Thyroid gland (tissue), 4 donors: Measurements from ENCODE around the gene DARS2. TPM values are rescaled to one million over a fixed set of nuclear protein-coding genes. Genes with fewer than 3 reads are reported as not detected.

Experiments
- DNase-seq, 2 donors: peaks; one replicate each; pipeline ENCODE4 v3.0.0-alpha.2; 2019
- H3K27ac ChIP-seq, 3 donors: fragments of 200-600 bp; sonication (generic); 1 replicate in 2 of 3; 2 replicates in 1 of 3; pipeline ENCODE4 v1.5.1; 2016 to 2019; ENCODE audit warnings: mild to moderate bottlenecking in 1 of 3, moderate library complexity in 1 of 3
- H3K27me3 ChIP-seq: fragments of 200-600 bp; sonication (generic); one replicate; pipeline ENCODE4 v1.5.1; 2019
- H3K36me3 ChIP-seq, 2 donors: fragments of 200-600 bp; sonication (generic); one replicate each; pipeline ENCODE4 v1.5.1; 2016 to 2019
- H3K4me1 ChIP-seq, 2 donors: fragments of 200-600 bp; sonication (generic); one replicate each; pipeline ENCODE4 v1.5.1; 2017 to 2019
- H3K4me3 ChIP-seq, 3 donors: fragments of 200-600 bp; sonication (generic); replicated peaks in 1 of 3; 1 replicate in 2 of 3; 2 replicates in 1 of 3; pipeline ENCODE4 v1.5.1; 2016; ENCODE audit warnings: mild to moderate bottlenecking in 1 of 3
- H3K9me3 ChIP-seq: fragments of 200-600 bp; sonication (generic); one replicate; pipeline ENCODE4 v1.5.1; 2017
- POLR2A ChIP-seq, 2 donors: fragments of 450-650 bp; IDR thresholded peaks; one replicate each; pipeline ENCODE4 v1.6.1; 2017; ENCODE audit warnings: antibody characterized with exemption in 2 of 2, mild to moderate bottlenecking in 2 of 2, moderate library complexity in 1 of 2
- WGBS, 2 donors: methylation state at CpG; one replicate each; pipeline ENCODE4 v1.1.5; 2017; 5-methylcytosine and 5-hydroxymethylcytosine counted together
- intact Hi-C: fragments of 100-400 bp; cut with DNase I; formaldehyde crosslinking; loops from one replicate; pipeline ENCODE4 v1.15.1; 2023
- total RNA-seq, 4 donors: library from RNA; depleted of rRNA; stranded (reverse); fragments of >200 nt; gene quantifications; one replicate each; pipeline ENCODE4 v1.2.3, GENCODE V29; 2016
- TF ChIP-seq, protein P1 (sequence below), 6 experiments: fragments of 200-600 bp in 3 of 6; fragments of 450-650 bp in 3 of 6; sonication (generic) in 3 of 6; IDR thresholded peaks; one replicate each; pipeline ENCODE4 v1.5.1; 2016 to 2019; ENCODE audit warnings: antibody characterized with exemption in 6 of 6, mild to moderate bottlenecking in 2 of 6, inconsistent platforms in 1 of 6, moderate library complexity in 1 of 6

The DARS2 gene, protein sequence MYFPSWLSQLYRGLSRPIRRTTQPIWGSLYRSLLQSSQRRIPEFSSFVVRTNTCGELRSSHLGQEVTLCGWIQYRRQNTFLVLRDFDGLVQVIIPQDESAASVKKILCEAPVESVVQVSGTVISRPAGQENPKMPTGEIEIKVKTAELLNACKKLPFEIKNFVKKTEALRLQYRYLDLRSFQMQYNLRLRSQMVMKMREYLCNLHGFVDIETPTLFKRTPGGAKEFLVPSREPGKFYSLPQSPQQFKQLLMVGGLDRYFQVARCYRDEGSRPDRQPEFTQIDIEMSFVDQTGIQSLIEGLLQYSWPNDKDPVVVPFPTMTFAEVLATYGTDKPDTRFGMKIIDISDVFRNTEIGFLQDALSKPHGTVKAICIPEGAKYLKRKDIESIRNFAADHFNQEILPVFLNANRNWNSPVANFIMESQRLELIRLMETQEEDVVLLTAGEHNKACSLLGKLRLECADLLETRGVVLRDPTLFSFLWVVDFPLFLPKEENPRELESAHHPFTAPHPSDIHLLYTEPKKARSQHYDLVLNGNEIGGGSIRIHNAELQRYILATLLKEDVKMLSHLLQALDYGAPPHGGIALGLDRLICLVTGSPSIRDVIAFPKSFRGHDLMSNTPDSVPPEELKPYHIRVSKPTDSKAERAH
- 10 to 100 TPM; 14.9 to 26.9 (median 20.7) TPM for total RNA-seq

GRCh38 chr1:173824315-173825081 lies at the start of gene DARS2, which contains the start of gene CENPL:
DARS2 (plus strand) TSS chr1:173824673; CDS start chr1:173825230, 557 bp downstream.
CENPL (minus strand) TSS chr1:173824883; CDS start chr1:173811299, 13,584 bp downstream.
- Histone ChIP-seq H3K4me1 (peaks cover 5 to 10% of the 10 kb centered on the region in 2 donors), H3K27ac (peak within 1 kb of the TSS; percentile 66 to 95 (median 80)), H3K36me3 (no peaks in the 10 kb centered on the region), H3K9me3 (no peaks in the 10 kb centered on the region), H3K27me3 (no peaks in the 10 kb centered on the region), H3K4me3 (peak within 1 kb of the TSS; percentile 26 to 84 (median 49))
- TF ChIP-seq, protein P1, sequence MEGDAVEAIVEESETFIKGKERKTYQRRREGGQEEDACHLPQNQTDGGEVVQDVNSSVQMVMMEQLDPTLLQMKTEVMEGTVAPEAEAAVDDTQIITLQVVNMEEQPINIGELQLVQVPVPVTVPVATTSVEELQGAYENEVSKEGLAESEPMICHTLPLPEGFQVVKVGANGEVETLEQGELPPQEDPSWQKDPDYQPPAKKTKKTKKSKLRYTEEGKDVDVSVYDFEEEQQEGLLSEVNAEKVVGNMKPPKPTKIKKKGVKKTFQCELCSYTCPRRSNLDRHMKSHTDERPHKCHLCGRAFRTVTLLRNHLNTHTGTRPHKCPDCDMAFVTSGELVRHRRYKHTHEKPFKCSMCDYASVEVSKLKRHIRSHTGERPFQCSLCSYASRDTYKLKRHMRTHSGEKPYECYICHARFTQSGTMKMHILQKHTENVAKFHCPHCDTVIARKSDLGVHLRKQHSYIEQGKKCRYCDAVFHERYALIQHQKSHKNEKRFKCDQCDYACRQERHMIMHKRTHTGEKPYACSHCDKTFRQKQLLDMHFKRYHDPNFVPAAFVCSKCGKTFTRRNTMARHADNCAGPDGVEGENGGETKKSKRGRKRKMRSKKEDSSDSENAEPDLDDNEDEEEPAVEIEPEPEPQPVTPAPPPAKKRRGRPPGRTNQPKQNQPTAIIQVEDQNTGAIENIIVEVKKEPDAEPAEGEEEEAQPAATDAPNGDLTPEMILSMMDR (IDR thresholded peaks at IDR 0.05), result no peak
- TF ChIP-seq POLR2A (IDR thresholded peaks at IDR 0.05), result peak in 1 of 2 donors; percentile 58
- intact Hi-C loops, result loop anchor here (5.0 to 10.0 kb wide), 2 partner anchors 43 to 400 kb away; partner anchors contain the start of genes GAS5 and ZBTB37
- DNase-seq, result peak; percentile 97 to 99
- WGBS, 2 donors, result 1% methylated on average over 43 to 55 of the region's 55 CpGs

DNA sequence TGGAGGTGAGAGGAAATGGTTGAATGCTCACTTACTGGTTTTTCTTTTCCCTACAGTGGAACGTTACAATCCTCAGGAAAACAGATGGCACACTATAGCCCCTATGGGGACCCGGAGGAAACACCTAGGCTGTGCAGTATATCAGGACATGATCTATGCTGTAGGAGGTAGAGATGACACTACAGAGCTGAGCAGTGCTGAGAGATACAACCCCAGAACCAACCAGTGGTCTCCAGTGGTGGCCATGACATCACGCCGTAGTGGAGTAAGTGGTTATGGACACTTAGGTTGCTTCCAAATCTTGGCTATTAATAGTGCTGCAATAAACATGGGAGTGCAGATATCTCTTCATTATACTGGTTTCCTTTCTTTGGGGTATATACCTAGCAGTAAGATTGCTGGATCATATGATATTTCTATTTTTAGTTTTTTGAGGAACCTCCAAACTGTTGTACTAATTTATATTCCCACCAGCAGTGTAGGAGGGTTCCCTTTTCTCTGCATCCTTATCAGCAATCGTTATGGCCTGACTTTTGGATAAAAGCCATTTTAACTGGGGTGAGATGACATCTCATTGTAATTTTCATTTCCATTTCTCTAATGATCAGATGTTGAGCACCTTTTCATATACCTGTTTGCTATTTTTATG lies 48.8 kb upstream of the DARS2 start:
- no peak for TF ChIP-seq POLR2A (IDR thresholded peaks at IDR 0.05)
- TF ChIP-seq, protein P1 (IDR thresholded peaks at IDR 0.05), result no peak
- H3K36me3 ChIP-seq, result peaks cover 7 to 9% of the 10 kb centered on the region in 2 donors

DNA sequence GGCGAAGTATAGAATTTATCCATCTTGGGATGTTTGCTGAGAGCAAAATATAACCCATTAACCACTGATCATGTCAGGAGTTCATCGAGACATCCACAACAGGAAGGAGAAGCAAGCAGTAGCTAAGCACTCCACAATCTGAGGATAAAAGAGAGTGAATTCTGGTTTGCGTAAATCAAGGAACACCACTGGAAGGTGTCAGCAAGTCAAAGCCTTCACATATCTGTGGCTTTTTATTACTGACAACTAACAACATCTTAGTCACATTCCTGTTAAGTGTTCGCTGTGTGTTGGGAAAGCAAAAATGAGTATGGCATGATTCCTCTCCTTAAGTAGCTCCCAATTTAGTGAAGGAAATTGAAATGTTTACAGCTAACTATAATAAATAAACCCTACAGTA lies 44.5 kb upstream of the DARS2 start:
- WGBS, 2 donors, result 96 to 99% methylated on average over 4 of the region's 4 CpGs
- intact Hi-C loops, result no loop called here
- DNase-seq, result no peak
- TF ChIP-seq, protein P1 (IDR thresholded peaks at IDR 0.05), result no peak
- no peak for TF ChIP-seq POLR2A (IDR thresholded peaks at IDR 0.05)
- no peaks in the 10 kb centered on the region for H3K4me1 ChIP-seq
- peaks cover 24 to 27% of the 10 kb centered on the region in 2 donors for H3K36me3 ChIP-seq
- H3K9me3 ChIP-seq, result no peaks in the 10 kb centered on the region
- no peak overlapping the region for H3K4me3 ChIP-seq
- no peak overlapping the region for H3K27ac ChIP-seq
- H3K27me3 ChIP-seq, result no peaks in the 10 kb centered on the region

More for the DNA sequence above, 48.8 kb upstream of the DARS2 start:
- H3K4me1 ChIP-seq, result no peaks in the 10 kb centered on the region
- no peaks in the 10 kb centered on the region for H3K9me3 ChIP-seq
- no peak overlapping the region for H3K4me3 ChIP-seq
- H3K27ac ChIP-seq, result no peak overlapping the region
- H3K27me3 ChIP-seq, result no peaks in the 10 kb centered on the region
- intact Hi-C loops, result no loop called here
- WGBS, 2 donors, result 93 to 97% methylated on average over 5 of the region's 5 CpGs
- no peak for DNase-seq

- Histone ChIP-seq H3K27ac (no peak overlapping the region), H3K36me3 (peaks cover 31 to 38% of the 10 kb centered on the region in 2 donors), H3K9me3 (no peaks in the 10 kb centered on the region), H3K27me3 (no peaks in the 10 kb centered on the region), H3K4me3 (no peak overlapping the region), H3K4me1 (no peaks in the 10 kb centered on the region)
- intact Hi-C loops, result no loop called here
- TF ChIP-seq POLR2A (IDR thresholded peaks at IDR 0.05), result no peak
- TF ChIP-seq, protein P1 (IDR thresholded peaks at IDR 0.05), result no peak
- WGBS, 2 donors, result 96 to 98% methylated on average over 7 of the region's 7 CpGs
- DNase-seq, result no peak
These were observed 39.5 kb upstream of the DARS2 start for GRCh38 chr1:173784997-173785396.
